Stimulated activated CD8-positive, alpha-beta memory T cell treated with anti-CD3 and anti-CD28 coated beads, Interleukin-12 subunit alpha, Interleukin-12 subunit beta, amount 100 ng/mL, for 24 hours (primary cell): ENCODE results near the gene SAMM50.

Source experiments
- DNase-seq: peaks from one replicate; pipeline ENCODE4 v3.0.0-alpha.2; 2020; ENCODE audit errors: extremely low read depth

SAMM50 gene

GRCh38 chr22:44028091-44028490 lies 72.8 kb downstream of the SAMM50 start:
- no peak for DNase-seq

GRCh38 chr22:44029069-44029468 lies 73.8 kb downstream of the SAMM50 start:
- DNase-seq, result no peak

GRCh38 chr22:44030051-44030701 lies 74.9 kb downstream of the SAMM50 start:
- no peak for DNase-seq

GRCh38 chr22:44030702-44031082 lies 75.5 kb downstream of the SAMM50 start:
- no peak for DNase-seq

GRCh38 chr22:44031158-44031952 lies 76.1 kb downstream of the SAMM50 start:
- DNase-seq, result no peak

GRCh38 chr22:44032126-44032730 lies 77.0 kb downstream of the SAMM50 start:
- no peak for DNase-seq

- no peak for DNase-seq
Measured at GRCh38 chr22:44033287-44033686, 78.0 kb downstream of the SAMM50 start.

- no peak for DNase-seq
Measured at GRCh38 chr22:44033694-44034093, 78.5 kb downstream of the SAMM50 start.

- no peak for DNase-seq
Measured at GRCh38 chr22:44037519-44038375, 82.5 kb downstream of the SAMM50 start.

- no peak for DNase-seq
Measured at GRCh38 chr22:44039566-44040171, 84.4 kb downstream of the SAMM50 start.

GRCh38 chr22:44042249-44043218 lies 87.3 kb downstream of the SAMM50 start:
- no peak for DNase-seq

GRCh38 chr22:44045145-44045544 lies 89.9 kb downstream of the SAMM50 start:
- DNase-seq, result no peak
